Activated naive CD4-positive, alpha-beta T cell treated with anti-CD3 and anti-CD28 coated beads, Interleukin-2, amount 50 U/mL, for 24 hours (primary cell): ENCODE data around the gene ATP1A3.
A peak's percentile ranks its signal among the peaks of the same experiment; 100 is the strongest.
"Not testable (repeated sequence)": the region's sequence is repeated elsewhere in the genome, so short reads cannot be mapped to it uniquely, and the experiment has no call there.

ENCODE experiments used
- H3K27ac Mint-ChIP-seq: one replicate; pipeline ENCODE4 v1.8.0; 2021; ENCODE audit warnings: mild to moderate bottlenecking, mixed read lengths
- H3K27me3 Mint-ChIP-seq: one replicate; pipeline ENCODE4 v1.8.0; 2021; ENCODE audit warnings: mixed read lengths
- H3K36me3 Mint-ChIP-seq: one replicate; pipeline ENCODE4 v1.8.0; 2021; ENCODE audit warnings: mixed read lengths
- H3K4me1 Mint-ChIP-seq: one replicate; pipeline ENCODE4 v1.8.0; 2021; ENCODE audit warnings: mixed read lengths
- H3K4me3 Mint-ChIP-seq: one replicate; pipeline ENCODE4 v1.8.0; 2021; ENCODE audit warnings: mild to moderate bottlenecking, mixed read lengths
- H3K9me3 Mint-ChIP-seq: one replicate; pipeline ENCODE4 v1.8.0; 2021; ENCODE audit warnings: mixed read lengths

Gene ATP1A3

DNA sequence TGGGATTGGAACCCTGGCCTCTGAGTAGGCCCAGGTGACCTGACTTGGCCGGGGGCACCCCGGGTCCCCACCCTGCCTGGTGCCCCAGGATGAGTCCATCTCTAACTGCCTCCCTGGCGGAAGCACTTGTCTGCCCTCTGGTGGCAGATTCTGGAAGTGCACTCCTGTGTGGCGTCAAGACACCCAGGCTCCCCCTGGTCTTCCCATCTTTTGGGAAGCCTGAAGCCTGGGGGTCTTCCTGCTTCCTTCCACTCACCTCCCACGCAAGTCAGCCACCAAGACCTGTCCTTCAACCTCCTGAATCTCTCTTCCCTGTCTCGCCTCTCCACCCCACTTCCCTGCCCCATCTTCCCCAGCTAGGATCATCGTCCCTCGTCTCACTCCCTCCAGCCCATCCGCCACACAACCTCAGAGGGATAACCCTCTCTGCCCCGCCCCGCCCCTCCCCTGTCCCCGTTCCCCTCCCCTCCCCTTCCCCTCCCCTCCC lies 42.3 kb downstream of the ATP1A3 start:
- Mint-ChIP-seq H3K9me3 (no peaks in the 10 kb centered on the region), H3K27ac (peak overlapping the region; percentile 70), H3K36me3 (no peaks in the 10 kb centered on the region), H3K27me3 (no peaks in the 10 kb centered on the region), H3K4me1 (peaks cover 23% of the 10 kb centered on the region), H3K4me3 (no peak overlapping the region)

DNA sequence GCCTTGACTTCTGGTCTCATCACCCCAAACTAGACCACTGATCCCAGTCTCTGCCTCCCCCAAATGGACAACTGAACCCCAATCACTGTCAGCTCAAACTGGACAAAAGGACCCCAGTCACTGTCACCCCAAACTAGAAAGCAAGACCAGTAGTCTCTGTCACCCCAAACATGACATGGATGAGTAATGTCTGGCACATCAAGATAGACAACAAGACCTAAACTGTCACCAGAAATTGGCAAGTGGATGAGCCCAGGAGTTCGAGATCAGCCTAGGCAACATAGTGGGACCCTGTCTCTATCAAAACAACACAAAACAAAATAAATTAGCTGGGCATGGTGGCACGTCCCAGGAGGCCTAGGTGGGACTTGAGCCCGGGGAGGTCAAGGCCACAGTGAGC lies 46.9 kb downstream of the ATP1A3 start:
- H3K36me3 Mint-ChIP-seq = no peaks in the 10 kb centered on the region
- H3K9me3 Mint-ChIP-seq = no peaks in the 10 kb centered on the region
- peaks cover 56% of the 10 kb centered on the region for H3K4me1 Mint-ChIP-seq
- H3K4me3 Mint-ChIP-seq = peak overlapping the region; percentile 45
- peak overlapping the region; percentile 91 for H3K27ac Mint-ChIP-seq
- H3K27me3 Mint-ChIP-seq = no peaks in the 10 kb centered on the region

GRCh38 chr19:41945135-41945766 lies 48.8 kb downstream of the ATP1A3 start:
- Mint-ChIP-seq H3K27me3 (no peaks in the 10 kb centered on the region), H3K36me3 (no peaks in the 10 kb centered on the region), H3K4me1 (peaks cover 61% of the 10 kb centered on the region), H3K4me3 (peak overlapping the region; percentile 73), H3K9me3 (no peaks in the 10 kb centered on the region), H3K27ac (peak overlapping the region; percentile 94)

DNA sequence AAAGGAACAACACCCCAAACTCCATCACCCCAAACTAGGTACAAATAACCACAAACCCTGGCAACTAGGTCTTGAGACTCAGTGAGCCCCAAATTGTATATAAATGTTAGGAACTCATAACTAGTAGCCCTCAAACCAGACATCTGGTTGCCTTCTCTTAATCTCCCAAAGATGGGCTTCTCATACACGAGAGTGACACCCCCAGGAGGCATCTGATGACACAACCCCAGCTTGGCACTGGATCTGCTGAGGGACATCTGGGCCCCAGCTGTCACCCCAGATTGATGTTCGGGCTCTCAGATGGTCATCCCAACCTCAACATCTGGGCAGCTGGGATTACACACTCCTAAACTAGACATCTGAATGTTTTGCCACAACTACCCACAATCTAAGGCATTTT lies 49.7 kb downstream of the ATP1A3 start:
- Mint-ChIP-seq H3K9me3 (no peaks in the 10 kb centered on the region), H3K36me3 (no peaks in the 10 kb centered on the region), H3K4me3 (peak overlapping the region; percentile 26), H3K4me1 (peaks cover 60% of the 10 kb centered on the region), H3K27ac (peak overlapping the region; percentile 49), H3K27me3 (no peaks in the 10 kb centered on the region)

DNA sequence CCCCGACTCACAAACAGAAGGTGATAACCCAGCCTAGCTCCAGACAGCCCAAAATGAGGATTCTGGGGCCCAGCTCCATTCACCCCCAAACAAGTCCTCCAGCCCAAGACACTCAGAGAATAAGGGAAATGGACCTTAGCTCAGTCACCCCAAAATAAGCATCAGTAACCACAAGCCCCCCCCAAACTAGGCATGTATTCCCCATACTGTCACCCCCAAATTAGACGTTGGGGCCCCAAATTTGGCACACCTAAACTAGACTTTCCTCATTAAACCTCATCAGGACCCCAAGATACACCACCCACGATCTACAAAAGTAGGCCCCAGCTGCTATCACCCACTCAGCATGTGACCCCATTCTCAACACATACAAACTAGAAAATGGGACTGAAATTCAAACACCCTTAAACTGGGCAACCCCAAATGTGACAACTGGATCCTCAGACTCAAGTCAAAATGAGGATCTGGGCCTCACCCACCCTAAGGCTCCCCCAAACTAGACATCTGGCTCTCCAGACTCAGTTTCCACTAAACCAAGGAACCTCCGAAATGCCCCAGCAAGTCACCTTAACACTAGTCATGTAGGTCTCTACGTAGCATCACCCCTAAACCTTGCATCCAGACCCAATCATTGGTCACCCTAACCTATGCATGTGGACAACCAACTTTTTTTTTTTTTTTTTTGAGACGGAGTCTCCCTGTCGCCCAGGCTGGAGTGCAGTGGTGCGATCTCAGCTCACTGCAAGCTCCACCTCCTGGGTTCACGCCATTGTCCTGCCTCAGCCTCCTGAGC lies 52.4 kb downstream of the ATP1A3 start:
- peak overlapping the region; percentile 72 for H3K4me3 Mint-ChIP-seq
- H3K9me3 Mint-ChIP-seq = no peaks in the 10 kb centered on the region
- H3K27me3 Mint-ChIP-seq = no peaks in the 10 kb centered on the region
- peak overlapping the region; percentile 82 for H3K27ac Mint-ChIP-seq
- peaks cover 53% of the 10 kb centered on the region for H3K4me1 Mint-ChIP-seq
- no peaks in the 10 kb centered on the region for H3K36me3 Mint-ChIP-seq

- H3K27ac Mint-ChIP-seq = peak overlapping the region; percentile 96
- peaks cover 53% of the 10 kb centered on the region for H3K4me1 Mint-ChIP-seq
- no peaks in the 10 kb centered on the region for H3K36me3 Mint-ChIP-seq
- H3K27me3 Mint-ChIP-seq = no peaks in the 10 kb centered on the region
- peak overlapping the region; percentile 87 for H3K4me3 Mint-ChIP-seq
- no peaks in the 10 kb centered on the region for H3K9me3 Mint-ChIP-seq
These were observed 53.2 kb downstream of the ATP1A3 start for GRCh38 chr19:41940731-41941409.

DNA sequence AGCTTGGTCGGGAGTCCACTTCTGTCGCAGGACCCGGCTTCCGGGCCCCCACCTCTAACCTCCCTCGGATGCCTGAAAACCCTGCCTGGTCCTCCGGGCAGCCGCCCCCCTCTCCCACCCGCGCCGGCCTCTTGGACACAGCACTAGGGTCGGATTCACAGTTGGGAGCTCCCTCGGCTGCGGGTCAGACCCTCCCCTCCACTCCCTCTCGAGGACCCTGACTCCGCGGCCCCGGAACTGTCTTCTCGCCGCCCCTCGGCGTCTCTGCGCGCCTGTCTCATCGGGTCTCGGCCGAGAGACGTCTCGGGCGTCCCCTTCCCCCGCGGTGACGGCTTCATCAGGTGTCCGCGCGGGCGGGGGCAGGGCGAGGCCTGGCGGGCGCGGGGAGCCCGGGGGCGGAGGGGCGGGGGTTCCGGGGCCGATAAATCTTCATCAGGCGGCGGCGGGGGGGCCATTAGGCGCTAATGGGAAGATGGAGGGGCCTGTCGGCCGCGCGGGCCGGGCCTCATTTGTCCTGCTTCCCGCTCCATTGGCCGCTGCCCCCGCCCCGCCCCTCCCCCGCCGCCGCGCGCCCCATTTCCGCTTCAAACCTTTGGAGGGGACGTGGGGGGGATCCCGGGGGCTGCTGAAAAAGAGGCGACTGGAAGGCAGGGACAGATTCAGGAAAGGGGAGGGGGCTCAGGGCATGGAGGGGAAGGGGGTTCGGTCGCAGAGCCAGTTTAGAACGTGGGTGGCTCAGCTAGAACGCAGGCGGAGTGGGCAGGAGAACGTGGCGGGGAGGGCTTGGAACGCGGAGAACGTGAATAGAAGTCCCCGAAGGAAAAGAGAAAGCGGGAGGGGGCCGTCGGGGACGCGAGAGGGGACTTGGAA lies 53.9 kb downstream of the ATP1A3 start:
- Mint-ChIP-seq H3K4me3 (peak overlapping the region; percentile 87), H3K27me3 (no peaks in the 10 kb centered on the region), H3K27ac (peak overlapping the region; percentile 96), H3K4me1 (peaks cover 51% of the 10 kb centered on the region), H3K9me3 (no peaks in the 10 kb centered on the region), H3K36me3 (no peaks in the 10 kb centered on the region)

DNA sequence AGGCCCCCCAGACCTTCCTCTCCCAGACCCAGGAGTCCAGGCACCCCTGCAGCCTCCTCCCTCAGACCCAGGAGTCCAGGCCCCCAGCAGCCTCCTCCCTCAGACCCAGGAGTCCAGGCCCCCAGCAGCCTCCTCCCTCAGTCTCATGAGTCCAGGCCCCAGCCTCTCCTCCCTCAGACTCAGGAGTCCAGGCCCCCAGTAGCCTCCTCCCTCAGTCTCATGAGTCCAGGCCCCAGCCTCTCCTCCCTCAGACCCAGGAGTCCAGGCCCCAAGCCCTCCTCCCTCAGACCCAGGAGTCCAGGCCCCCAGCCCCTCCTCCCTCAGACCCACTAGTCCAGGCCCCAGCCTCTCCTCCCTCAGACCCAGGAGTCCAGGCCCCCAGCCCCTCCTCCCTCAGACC lies 54.8 kb downstream of the ATP1A3 start:
- not testable (repeated sequence) for H3K27me3 Mint-ChIP-seq, H3K4me3 Mint-ChIP-seq, H3K36me3 Mint-ChIP-seq, H3K27ac Mint-ChIP-seq, H3K9me3 Mint-ChIP-seq
- peaks cover 51% of the 10 kb centered on the region for H3K4me1 Mint-ChIP-seq

DNA sequence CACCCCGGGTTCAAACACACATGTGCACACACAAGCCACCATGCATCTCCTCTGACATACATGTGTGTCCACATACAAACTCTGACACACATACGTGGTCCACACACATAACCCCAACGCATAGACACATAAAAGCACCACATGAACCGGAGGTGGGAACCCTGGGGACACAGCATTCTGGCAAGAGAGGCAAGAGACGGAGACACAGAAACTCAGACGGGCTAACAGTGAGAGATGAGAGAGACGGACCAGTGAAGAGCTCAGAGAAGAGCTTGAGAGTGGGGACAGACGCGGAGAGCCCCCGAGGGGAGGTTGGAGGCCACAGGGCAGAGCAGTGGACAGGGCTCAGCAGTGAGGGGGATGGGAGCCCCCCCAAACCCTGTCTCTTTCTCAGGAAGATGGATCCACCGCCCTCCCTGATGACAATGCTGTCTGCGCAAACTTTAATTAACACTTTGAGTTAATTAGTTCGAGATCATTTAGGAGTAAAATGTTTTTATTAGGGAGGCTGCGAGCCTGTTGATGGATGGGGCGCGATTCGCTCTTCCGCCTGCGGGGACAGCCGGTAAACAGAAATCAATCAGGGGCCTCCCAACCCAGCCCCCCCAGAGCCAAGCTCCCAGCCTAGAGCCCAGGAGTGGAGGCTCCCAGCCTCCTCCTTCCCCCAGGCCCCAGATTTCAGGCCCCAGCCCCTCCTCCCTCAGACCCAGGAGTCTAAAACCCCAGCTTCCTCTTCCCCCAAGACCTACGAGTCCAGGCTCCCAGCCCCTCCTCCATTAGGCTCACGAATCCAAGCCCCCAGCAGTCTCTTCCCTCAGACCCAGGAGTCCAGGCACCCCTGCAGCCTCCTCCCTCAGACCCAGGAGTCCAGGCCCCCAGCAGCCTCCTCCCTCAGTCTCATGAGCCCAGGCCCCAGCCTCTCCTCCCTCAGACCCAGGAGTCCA lies 56.2 kb downstream of the ATP1A3 start:
- H3K36me3 Mint-ChIP-seq = no peaks in the 10 kb centered on the region
- H3K9me3 Mint-ChIP-seq = no peaks in the 10 kb centered on the region
- peaks cover 54% of the 10 kb centered on the region for H3K4me1 Mint-ChIP-seq
- H3K4me3 Mint-ChIP-seq = no peak overlapping the region
- peak overlapping the region; percentile 1 for H3K27ac Mint-ChIP-seq
- no peaks in the 10 kb centered on the region for H3K27me3 Mint-ChIP-seq

- no peak overlapping the region for H3K27ac Mint-ChIP-seq
These were observed 57.1 kb downstream of the ATP1A3 start for GRCh38 chr19:41936961-41937360.

DNA sequence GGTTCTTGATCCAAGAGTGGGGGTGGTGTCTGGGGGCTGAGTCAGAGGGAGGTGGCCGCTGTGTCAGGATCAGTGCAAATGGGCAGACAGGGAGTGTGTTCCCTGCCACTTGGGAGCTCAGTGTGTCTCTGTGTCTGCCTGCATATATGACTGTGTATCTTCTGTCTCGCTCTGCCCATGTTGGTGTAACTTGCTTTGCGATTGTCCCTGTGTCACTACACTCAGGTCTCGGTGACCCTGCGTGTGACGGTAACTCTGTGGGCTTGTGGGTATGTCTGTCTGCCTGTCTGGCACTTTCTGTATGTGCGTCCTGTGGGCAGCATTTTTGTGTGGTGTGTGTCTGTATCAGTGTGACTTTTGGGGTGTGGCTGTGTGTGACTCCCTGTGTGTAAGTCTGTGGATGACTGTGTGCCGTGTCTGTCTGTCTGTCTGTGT lies 57.6 kb downstream of the ATP1A3 start:
- H3K9me3 Mint-ChIP-seq = no peaks in the 10 kb centered on the region
- H3K27me3 Mint-ChIP-seq = no peaks in the 10 kb centered on the region
- peak overlapping the region; percentile 51 for H3K27ac Mint-ChIP-seq
- no peaks in the 10 kb centered on the region for H3K36me3 Mint-ChIP-seq
- peaks cover 52% of the 10 kb centered on the region for H3K4me1 Mint-ChIP-seq
- H3K4me3 Mint-ChIP-seq = peak overlapping the region; percentile 8

More at GRCh38 chr19:41936961-41937360, 57.1 kb downstream of the ATP1A3 start:
- Mint-ChIP-seq H3K27me3 (no peaks in the 10 kb centered on the region), H3K4me1 (peaks cover 55% of the 10 kb centered on the region), H3K4me3 (peak overlapping the region; percentile 8), H3K9me3 (no peaks in the 10 kb centered on the region), H3K36me3 (no peaks in the 10 kb centered on the region)

GRCh38 chr19:41935760-41936415 lies 58.1 kb downstream of the ATP1A3 start:
- H3K36me3 Mint-ChIP-seq = no peaks in the 10 kb centered on the region
- H3K4me3 Mint-ChIP-seq = peak overlapping the region; percentile 8
- peaks cover 53% of the 10 kb centered on the region for H3K4me1 Mint-ChIP-seq
- H3K27ac Mint-ChIP-seq = no peak overlapping the region
- H3K27me3 Mint-ChIP-seq = no peaks in the 10 kb centered on the region
- H3K9me3 Mint-ChIP-seq = no peaks in the 10 kb centered on the region

- Mint-ChIP-seq H3K36me3 (no peaks in the 10 kb centered on the region), H3K27ac (peak overlapping the region; percentile 80), H3K4me1 (peaks cover 59% of the 10 kb centered on the region), H3K4me3 (peak overlapping the region; percentile 53), H3K27me3 (no peaks in the 10 kb centered on the region), H3K9me3 (no peaks in the 10 kb centered on the region)
These were observed 59.1 kb downstream of the ATP1A3 start for GRCh38 chr19:41934849-41935374.
